ENCODE data around the gene ZCCHC14. TPM values are rescaled to one million over a fixed set of nuclear protein-coding genes. Genes with fewer than 3 reads are reported as not detected.
A peak's percentile ranks its signal among the peaks of the same experiment; 100 is the strongest.
"Not testable (repeated sequence)": the region's sequence is repeated elsewhere in the genome, so short reads cannot be mapped to it uniquely, and the experiment has no call there.

ZCCHC14 gene
- total and polyA plus RNA-seq, 8 donors, result 23.4 to 38.7 (median 31.4) TPM

DNA sequence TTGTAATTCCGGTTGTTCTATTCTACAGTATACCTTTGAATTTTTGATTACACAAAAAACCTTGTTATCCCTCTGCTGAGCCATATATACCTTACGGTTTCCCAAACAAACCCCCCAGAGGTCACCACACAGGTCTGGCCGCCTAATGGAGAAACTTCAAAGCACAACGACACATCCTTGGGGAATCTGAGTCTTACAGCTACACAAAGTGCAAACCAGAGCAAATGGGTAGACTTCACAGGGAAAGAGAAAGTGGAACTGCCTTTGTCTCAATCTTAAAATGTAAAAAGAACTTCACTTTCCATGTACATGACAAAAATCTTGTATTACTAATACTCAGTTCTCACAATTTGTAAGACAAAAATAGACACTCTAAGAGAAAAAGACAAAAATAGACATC, 111.9 kb downstream of the ZCCHC14 start:
- H3K36me3 ChIP-seq, result no peaks in the 10 kb centered on the region
- TF ChIP-seq, protein P1, sequence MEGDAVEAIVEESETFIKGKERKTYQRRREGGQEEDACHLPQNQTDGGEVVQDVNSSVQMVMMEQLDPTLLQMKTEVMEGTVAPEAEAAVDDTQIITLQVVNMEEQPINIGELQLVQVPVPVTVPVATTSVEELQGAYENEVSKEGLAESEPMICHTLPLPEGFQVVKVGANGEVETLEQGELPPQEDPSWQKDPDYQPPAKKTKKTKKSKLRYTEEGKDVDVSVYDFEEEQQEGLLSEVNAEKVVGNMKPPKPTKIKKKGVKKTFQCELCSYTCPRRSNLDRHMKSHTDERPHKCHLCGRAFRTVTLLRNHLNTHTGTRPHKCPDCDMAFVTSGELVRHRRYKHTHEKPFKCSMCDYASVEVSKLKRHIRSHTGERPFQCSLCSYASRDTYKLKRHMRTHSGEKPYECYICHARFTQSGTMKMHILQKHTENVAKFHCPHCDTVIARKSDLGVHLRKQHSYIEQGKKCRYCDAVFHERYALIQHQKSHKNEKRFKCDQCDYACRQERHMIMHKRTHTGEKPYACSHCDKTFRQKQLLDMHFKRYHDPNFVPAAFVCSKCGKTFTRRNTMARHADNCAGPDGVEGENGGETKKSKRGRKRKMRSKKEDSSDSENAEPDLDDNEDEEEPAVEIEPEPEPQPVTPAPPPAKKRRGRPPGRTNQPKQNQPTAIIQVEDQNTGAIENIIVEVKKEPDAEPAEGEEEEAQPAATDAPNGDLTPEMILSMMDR (IDR thresholded peaks at IDR 0.05), result no peak
- no peaks in the 10 kb centered on the region for H3K27me3 ChIP-seq
- DNase-seq (no peak), ATAC-seq (no peak)
- H3K9me3 ChIP-seq, result no peaks in the 10 kb centered on the region
- peaks cover 13 to 40% of the 10 kb centered on the region in 2 donors for H3K4me1 ChIP-seq
- peak overlapping the region in 1 of 2 donors; percentile 62 for H3K4me3 ChIP-seq
- intact Hi-C loops (cut with DNase I), result no loop called here
- H3K27ac ChIP-seq, result peak overlapping the region in 1 of 2 donors; percentile 0

DNA sequence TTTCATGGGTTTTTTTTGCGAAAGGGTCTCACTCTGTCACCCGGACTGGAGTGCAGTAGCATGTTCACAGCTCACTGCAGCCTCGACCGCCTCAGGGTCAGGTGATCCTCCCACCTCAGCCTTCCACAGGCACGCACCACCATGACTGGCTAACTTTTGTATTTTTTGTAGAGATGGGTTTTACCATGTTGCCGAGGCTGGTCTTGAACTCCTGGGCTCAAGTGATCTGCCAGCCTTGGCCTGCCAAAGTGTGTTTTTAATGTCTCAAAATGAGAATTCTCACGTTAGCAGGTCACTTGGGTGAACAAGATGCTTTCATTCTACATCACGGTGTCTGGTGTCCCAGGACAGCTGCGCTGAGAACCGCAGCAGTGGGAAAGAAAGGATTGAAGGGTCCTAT, 112.4 kb downstream of the ZCCHC14 start:
- H3K36me3 ChIP-seq, result no peaks in the 10 kb centered on the region
- ATAC-seq (no peak), DNase-seq (peak in 1 of 4 donors; percentile 23)
- no peaks in the 10 kb centered on the region for H3K9me3 ChIP-seq
- peaks cover 13 to 45% of the 10 kb centered on the region in 2 donors for H3K4me1 ChIP-seq
- TF ChIP-seq, protein P1 (IDR thresholded peaks at IDR 0.05), result no peak
- intact Hi-C loops (cut with DNase I), result no loop called here
- no peak overlapping the region for H3K4me3 ChIP-seq
- H3K27ac ChIP-seq, result peak overlapping the region in 1 of 2 donors; percentile 0
- no peaks in the 10 kb centered on the region for H3K27me3 ChIP-seq

DNA sequence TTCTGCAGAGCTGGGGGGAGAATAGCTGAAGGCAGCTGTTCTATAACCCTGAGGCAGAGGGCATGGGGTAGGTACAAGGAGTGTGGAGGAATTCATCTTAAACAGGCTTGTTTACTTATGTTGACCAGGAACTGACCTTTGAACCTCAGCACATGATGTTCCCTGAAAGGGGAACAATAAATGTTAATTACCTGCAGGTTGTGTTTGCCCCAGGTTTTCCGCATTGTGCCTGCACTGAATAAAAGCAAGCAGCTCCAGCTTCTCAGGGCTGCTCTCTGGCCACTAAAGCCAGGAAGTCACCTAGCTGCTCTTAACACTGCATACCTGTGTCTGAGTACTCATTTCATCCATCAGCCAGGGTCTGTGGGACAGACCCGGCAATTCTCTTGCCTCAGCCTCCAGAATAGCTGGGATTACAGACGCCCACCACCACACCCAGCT, 113.5 kb downstream of the ZCCHC14 start:
- intact Hi-C loops (cut with DNase I), result not testable (repeated sequence)

DNA sequence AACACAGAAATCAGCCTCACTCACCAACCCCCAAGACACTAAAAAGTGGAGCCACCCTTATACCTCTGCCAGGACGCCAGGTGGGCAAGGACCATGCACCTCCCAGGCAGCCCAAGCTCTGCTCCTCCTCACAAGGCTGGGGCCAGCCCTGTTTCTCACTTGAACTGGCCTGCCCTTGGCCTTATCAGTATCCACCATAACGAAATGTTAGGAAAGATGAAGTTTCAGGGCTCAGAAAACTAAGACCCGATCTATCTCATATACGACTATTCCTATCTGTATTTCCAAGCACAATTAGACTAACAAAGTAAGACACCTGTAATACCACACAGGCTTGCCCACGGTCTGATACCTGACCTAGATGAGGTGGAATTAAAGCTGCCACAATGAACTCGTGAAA, 116.2 kb downstream of the ZCCHC14 start:
- peak in 1 of 4 donors; percentile 39 for DNase-seq
- Histone ChIP-seq H3K4me1 (peaks cover 6 to 24% of the 10 kb centered on the region in 2 donors), H3K27ac (no peak overlapping the region), H3K27me3 (no peaks in the 10 kb centered on the region), H3K36me3 (no peaks in the 10 kb centered on the region), H3K9me3 (no peaks in the 10 kb centered on the region), H3K4me3 (no peak overlapping the region)
- ATAC-seq, result no peak
- intact Hi-C loops (cut with DNase I), result no loop called here
- TF ChIP-seq, protein P1 (IDR thresholded peaks at IDR 0.05), result no peak

More for the DNA sequence above, 113.5 kb downstream of the ZCCHC14 start:
- not testable (repeated sequence) for DNase-seq, H3K9me3 ChIP-seq, H3K36me3 ChIP-seq, H3K27ac ChIP-seq, H3K27me3 ChIP-seq, H3K4me3 ChIP-seq, ATAC-seq
- peaks cover 13 to 38% of the 10 kb centered on the region in 2 donors for H3K4me1 ChIP-seq

DNA sequence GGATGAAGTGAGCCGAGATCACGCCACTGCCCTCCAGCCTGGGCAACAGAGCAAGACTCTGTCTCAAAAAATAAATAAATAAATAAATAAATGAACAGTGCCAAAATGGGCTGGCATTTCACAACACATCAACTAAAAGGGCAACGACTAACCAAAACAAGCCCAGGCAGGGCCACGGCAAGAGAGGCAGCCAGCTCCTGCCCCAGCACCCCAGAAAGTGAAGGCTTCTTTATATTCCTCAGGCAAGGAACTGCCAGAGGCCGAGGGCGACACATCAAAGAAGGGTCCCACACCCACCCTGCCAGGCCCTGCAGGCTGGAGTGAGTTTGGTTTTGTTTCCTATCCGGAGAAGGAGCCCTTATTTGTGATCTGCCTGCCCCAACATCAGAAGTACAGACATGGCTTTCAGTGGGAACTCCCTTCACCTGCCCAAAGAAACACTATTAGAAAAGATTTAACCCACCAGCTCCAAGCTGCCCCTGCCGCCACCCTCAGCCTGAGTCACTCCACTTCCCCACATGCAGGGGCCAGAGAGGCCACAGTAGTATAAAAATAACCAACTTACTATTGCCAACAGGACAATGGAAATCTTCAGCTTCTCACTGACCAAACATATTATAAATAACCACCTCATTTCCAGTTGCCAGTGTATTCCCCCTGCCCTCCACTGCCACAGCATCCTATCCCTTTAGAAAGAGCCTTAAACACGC, 117.2 kb downstream of the ZCCHC14 start:
- Histone ChIP-seq H3K4me3 (no peak overlapping the region), H3K4me1 (peaks cover 0 to 13% of the 10 kb centered on the region in 2 donors), H3K27me3 (no peaks in the 10 kb centered on the region), H3K36me3 (no peaks in the 10 kb centered on the region), H3K9me3 (no peaks in the 10 kb centered on the region), H3K27ac (no peak overlapping the region)
- DNase-seq, result peak in 1 of 4 donors; percentile 39
- TF ChIP-seq, protein P1 (IDR thresholded peaks at IDR 0.05), result no peak
- intact Hi-C loops (cut with DNase I), result no loop called here
- ATAC-seq, result peak; percentile 36
